ENCODE results near the gene ARHGAP15. TPM values are rescaled to one million over a fixed set of nuclear protein-coding genes. Genes with fewer than 3 reads are reported as not detected.

The ARHGAP15 gene
- total RNA-seq, 1 experiment from 2014 or later: not detected

GRCh38 chr2:143741205-143741604 lies 612.0 kb downstream of the ARHGAP15 start:
- DNase-seq: no peak
- CTCF ChIA-PET: no interaction called here
- POLR2A ChIA-PET (ENCODE audit: unreplicated experiment): interaction anchor here (0.7 kb wide), 1 partner anchor 16 kb away, joined by 3 read pairs; no protein-coding TSS in a partner anchor
- BruUV-seq (replicated peaks): no TSS peak
- no peak overlapping the region for H3K4me2 ChIP-seq
- H4K20me1 ChIP-seq (ENCODE audit: insufficient read depth): no peaks in the 10 kb centered on the region
- no peak overlapping the region for H3K4me3 ChIP-seq
- TF ChIP-seq EZH2 (IDR thresholded peaks at IDR 0.05; ENCODE audit: low read depth): no peak
- no peak for TF ChIP-seq CTCF (conservative IDR thresholded peaks at IDR 0.05)
- no peaks in the 10 kb centered on the region for H3K27me3 ChIP-seq (ENCODE audit: insufficient read depth, low read depth)
- H3K79me2 ChIP-seq (ENCODE audit: low read depth): no peaks in the 10 kb centered on the region
- H3K36me3 ChIP-seq (ENCODE audit: low read depth): no peaks in the 10 kb centered on the region
- intact Hi-C loops (cut with micrococcal nuclease; ENCODE audit: unreplicated experiment): no loop called here
- H3F3A ChIP-seq (ENCODE audit: insufficient read depth, low read depth): no peaks in the 10 kb centered on the region
- no peaks in the 10 kb centered on the region for H3K4me1 ChIP-seq (replicated peaks; ENCODE audit: insufficient read depth)
- H3K9me2 ChIP-seq (ENCODE audit: insufficient read depth): no peaks in the 10 kb centered on the region; the same call in 1 of the 2 replicates
- H2AFZ ChIP-seq: no peak overlapping the region
- no peaks in the 10 kb centered on the region for H3K9me3 ChIP-seq (ENCODE audit: insufficient read depth, low read depth)
- H3K27ac ChIP-seq: no peak overlapping the region

- Histone ChIP-seq H3K4me3 (no peak overlapping the region), H2AFZ (no peak overlapping the region), H3K4me2 (no peak overlapping the region), H3K4me1 (replicated peaks; ENCODE audit: insufficient read depth) (no peaks in the 10 kb centered on the region), H4K20me1 (ENCODE audit: insufficient read depth) (no peaks in the 10 kb centered on the region), H3K79me2 (ENCODE audit: low read depth) (no peaks in the 10 kb centered on the region), H3K9me3 (ENCODE audit: insufficient read depth, low read depth) (no peaks in the 10 kb centered on the region), H3K36me3 (ENCODE audit: low read depth) (no peaks in the 10 kb centered on the region), H3K27me3 (ENCODE audit: insufficient read depth, low read depth) (no peaks in the 10 kb centered on the region), H3K9me2 (ENCODE audit: insufficient read depth) (no peaks in the 10 kb centered on the region; the same call in 1 of the 2 replicates), H3K27ac (no peak overlapping the region), H3F3A (ENCODE audit: insufficient read depth, low read depth) (no peaks in the 10 kb centered on the region)
- no TSS peak for BruUV-seq (replicated peaks)
- TF ChIP-seq EZH2 (IDR thresholded peaks at IDR 0.05; ENCODE audit: low read depth) (no peak), CTCF (conservative IDR thresholded peaks at IDR 0.05) (no peak)
- intact Hi-C loops (cut with micrococcal nuclease; ENCODE audit: unreplicated experiment): no loop called here
- CTCF ChIA-PET: no interaction called here
- POLR2A ChIA-PET (ENCODE audit: unreplicated experiment): no interaction called here
- DNase-seq: no peak
These were observed 613.4 kb downstream of the ARHGAP15 start for GRCh38 chr2:143742581-143742980.

GRCh38 chr2:143744114-143744513 lies 614.9 kb downstream of the ARHGAP15 start:
- no TSS peak for BruUV-seq (replicated peaks)
- H3K36me3 ChIP-seq (ENCODE audit: low read depth): no peaks in the 10 kb centered on the region
- no peaks in the 10 kb centered on the region for H3K9me3 ChIP-seq (ENCODE audit: insufficient read depth, low read depth)
- H3F3A ChIP-seq (ENCODE audit: insufficient read depth, low read depth): no peaks in the 10 kb centered on the region
- H3K79me2 ChIP-seq (ENCODE audit: low read depth): no peaks in the 10 kb centered on the region
- intact Hi-C loops (cut with micrococcal nuclease; ENCODE audit: unreplicated experiment): no loop called here
- H3K27ac ChIP-seq: no peak overlapping the region
- no peaks in the 10 kb centered on the region for H4K20me1 ChIP-seq (ENCODE audit: insufficient read depth)
- no peak overlapping the region for H2AFZ ChIP-seq
- H3K4me3 ChIP-seq: no peak overlapping the region
- no peaks in the 10 kb centered on the region; the same call in 1 of the 2 replicates for H3K9me2 ChIP-seq (ENCODE audit: insufficient read depth)
- no peaks in the 10 kb centered on the region for H3K27me3 ChIP-seq (ENCODE audit: insufficient read depth, low read depth)
- H3K4me1 ChIP-seq (replicated peaks; ENCODE audit: insufficient read depth): no peaks in the 10 kb centered on the region
- ChIA-PET POLR2A (ENCODE audit: unreplicated experiment) (no interaction called here), CTCF (no interaction called here)
- no peak for DNase-seq
- H3K4me2 ChIP-seq: no peak overlapping the region
- TF ChIP-seq EZH2 (IDR thresholded peaks at IDR 0.05; ENCODE audit: low read depth): no peak
- no peak for TF ChIP-seq CTCF (conservative IDR thresholded peaks at IDR 0.05)
